A549 (cell line): ENCODE measurements around the gene TESK2. TPM values are rescaled to one million over a fixed set of nuclear protein-coding genes. Genes with fewer than 3 reads are reported as not detected.

Experiments used
- CBX2 ChIP-seq: fragments of 200-600 bp; sonication (generic); IDR thresholded peaks from 2 replicates; pipeline ENCODE4 v1.6.1; 2016; ENCODE audit warnings: low read depth, mild to moderate bottlenecking, borderline replicate concordance
- CBX8 ChIP-seq: fragments of 200-600 bp; sonication (generic); IDR thresholded peaks from 2 replicates; pipeline ENCODE4 v1.6.1; 2016
- CEBPB ChIP-seq, 2 experiments: fragments of >200 bp in 1 of 2; sonication (Bioruptor Twin) in 1 of 2; formaldehyde crosslinking in 1 of 2; IDR thresholded peaks; 2 replicates each; pipeline ENCODE4 v1.6.1; 2012 to 2016
- CHD2 ChIP-seq: fragments of 150-350 bp; IDR thresholded peaks from 2 replicates; pipeline ENCODE4 v1.6.1; 2014; ENCODE audit warnings: low read length; ENCODE audit not compliant: partially characterized antibody
- EHF ChIP-seq: fragments of 250-450 bp; sonication (Bioruptor Pico); IDR thresholded peaks from 2 replicates; pipeline ENCODE4 v1.5.0; 2020; ENCODE audit warnings: mild to moderate bottlenecking
- EP300 ChIP-seq, 2 experiments: fragments of >200 bp; sonication (Bioruptor Twin); formaldehyde crosslinking; IDR thresholded peaks; 2 replicates in 1 of 2; 3 replicates in 1 of 2; pipeline ENCODE4 v1.6.1; 2016 to 2017
- FOSB ChIP-seq: fragments of 250-450 bp; sonication (Bioruptor Pico); IDR thresholded peaks from 2 replicates; pipeline ENCODE4 v1.5.0; 2020; ENCODE audit warnings: mild to moderate bottlenecking, moderate library complexity
- FOSL2 ChIP-seq, 2 experiments: fragments of 450-650 bp in 1 of 2; fragments of >200 bp in 1 of 2; sonication (Bioruptor Twin) in 1 of 2; formaldehyde crosslinking; IDR thresholded peaks; 2 replicates each; pipeline versions ENCODE4 v1.5.0 to v1.6.1; 2016 to 2020; ENCODE audit warnings: mild to moderate bottlenecking in 1 of 2, moderate library complexity in 1 of 2
- GATA3 ChIP-seq: IDR thresholded peaks from 2 replicates; pipeline ENCODE4 v1.6.1; 2012; ENCODE audit warnings: borderline replicate concordance
- HOXA7 ChIP-seq: fragments of 250-450 bp; sonication (Bioruptor Pico); IDR thresholded peaks from 2 replicates; pipeline ENCODE4 v1.5.0; 2020; ENCODE audit warnings: mild to moderate bottlenecking, moderate library complexity
- HOXB5 ChIP-seq: fragments of 250-450 bp; sonication (Bioruptor Pico); IDR thresholded peaks from 2 replicates; pipeline ENCODE4 v1.5.0; 2020; ENCODE audit warnings: mild to moderate bottlenecking, moderate library complexity
- JUN ChIP-seq, 2 experiments: fragments of >200 bp; sonication (Bioruptor Twin); formaldehyde crosslinking; IDR thresholded peaks; 2 replicates in 1 of 2; 3 replicates in 1 of 2; pipeline ENCODE4 v1.6.1; 2016 to 2017
- KDM5A ChIP-seq: fragments of 200-600 bp; sonication (generic); IDR thresholded peaks from 2 replicates; pipeline ENCODE4 v1.6.1; 2016; ENCODE audit warnings: antibody characterized with exemption, mild to moderate bottlenecking
- MAFK ChIP-seq: fragments of 450-650 bp; IDR thresholded peaks from 2 replicates; pipeline ENCODE4 v1.6.1; 2014; ENCODE audit not compliant: partially characterized antibody
- MAZ ChIP-seq: fragments of 150-350 bp; IDR thresholded peaks from 2 replicates; pipeline ENCODE4 v1.6.1; 2014; ENCODE audit warnings: antibody characterized with exemption, low read depth, low read length, borderline replicate concordance
- MYC ChIP-seq: IDR thresholded peaks from 2 replicates; pipeline ENCODE4 v1.6.1; 2012; ENCODE audit warnings: mild to moderate bottlenecking, inconsistent platforms, low read length, improper control_type of control experiment, borderline replicate concordance
- NFE2L2 ChIP-seq: fragments of 150-350 bp; conservative IDR thresholded peaks from 2 replicates; pipeline ENCODE4 v1.6.1; 2014; ENCODE audit warnings: low read length
- NPAS2 ChIP-seq: fragments of 250-450 bp; sonication (Bioruptor Pico); IDR thresholded peaks from 2 replicates; pipeline ENCODE4 v1.8.0; 2022; ENCODE audit warnings: mild to moderate bottlenecking, moderate library complexity, borderline replicate concordance
- NR3C1 ChIP-seq: fragments of >200 bp; sonication (Bioruptor Twin); formaldehyde crosslinking; IDR thresholded peaks from 3 replicates; pipeline ENCODE4 v1.6.1; 2017
- POLR2A ChIP-seq: IDR thresholded peaks from 2 replicates; pipeline ENCODE4 v1.6.1; 2012; ENCODE audit warnings: mild to moderate bottlenecking, low read length
- POLR2AphosphoS2 ChIP-seq: conservative IDR thresholded peaks from 2 replicates; pipeline ENCODE4 v1.6.1; 2012; ENCODE audit warnings: low read length, improper control_type of control experiment, inconsistent platforms
- RAD21 ChIP-seq, 2 experiments: fragments of >200 bp in 1 of 2; sonication (Bioruptor Twin) in 1 of 2; formaldehyde crosslinking in 1 of 2; IDR thresholded peaks in 1 of 2; conservative IDR thresholded peaks in 1 of 2; 2 replicates in 1 of 2; 3 replicates in 1 of 2; pipeline ENCODE4 v1.6.1; 2012 to 2018; ENCODE audit warnings: inconsistent platforms in 1 of 2
- RARB ChIP-seq: fragments of 250-450 bp; sonication (Bioruptor Pico); IDR thresholded peaks from 2 replicates; pipeline ENCODE4 v1.8.0; 2021; ENCODE audit warnings: mild to moderate bottlenecking, moderate library complexity
- RCOR1 ChIP-seq: fragments of 150-350 bp; IDR thresholded peaks from 2 replicates; pipeline ENCODE4 v1.6.1; 2014; ENCODE audit warnings: antibody characterized with exemption, low read length, low read depth
- RFX5 ChIP-seq: fragments of 450-650 bp; IDR thresholded peaks from 2 replicates; pipeline ENCODE4 v1.7.1; 2014; ENCODE audit warnings: antibody characterized with exemption, mild to moderate bottlenecking, moderate library complexity
- RNF2 ChIP-seq: fragments of 200-600 bp; sonication (generic); IDR thresholded peaks from 2 replicates; pipeline ENCODE4 v1.6.1; 2016; ENCODE audit warnings: low read depth, mild to moderate bottlenecking, antibody characterized with exemption, moderate library complexity, borderline replicate concordance
- SMC3 ChIP-seq: fragments of >200 bp; sonication (Bioruptor Twin); formaldehyde crosslinking; IDR thresholded peaks from 3 replicates; pipeline ENCODE4 v1.6.1; 2018; ENCODE audit warnings: inconsistent platforms
- SREBF2 ChIP-seq: fragments of 450-650 bp; IDR thresholded peaks from 2 replicates; pipeline ENCODE4 v1.6.1; 2014; ENCODE audit warnings: mild to moderate bottlenecking, moderate library complexity
- ZSCAN20 ChIP-seq: fragments of 250-450 bp; sonication (Bioruptor Pico); IDR thresholded peaks from 2 replicates; pipeline ENCODE4 v1.8.0; 2022; ENCODE audit warnings: mild to moderate bottlenecking, moderate library complexity
- polyA plus RNA-seq, 4 experiments: library from polyadenylated mRNA; depleted of rRNA in 3 of 4; stranded (reverse); fragments of >200 nt; fragmentation: RNase III in 1 of 4; extraction: RNeasy Plus Mini Kit Qiagen cat#74134 plus additional on column Dnase treatment in 1 of 4; gene quantifications; 2 replicates in 3 of 4; 3 replicates in 1 of 4; pipeline ENCODE4 v1.2.3, GENCODE V29; 2011 to 2017
- TF ChIP-seq, protein P1 (sequence below): fragments of >200 bp; sonication (Bioruptor Twin); formaldehyde crosslinking; IDR thresholded peaks from 3 replicates; pipeline ENCODE4 v1.6.1; 2016
- TF ChIP-seq, protein P2 (sequence below): fragments of 450-650 bp; IDR thresholded peaks from 2 replicates; pipeline ENCODE4 v1.6.1; 2014; ENCODE audit warnings: antibody characterized with exemption
- TF ChIP-seq, protein P3 (sequence below): fragments of >200 bp; sonication (Bioruptor Twin); formaldehyde crosslinking; IDR thresholded peaks from 2 replicates; pipeline ENCODE4 v1.6.1; 2016
- TF ChIP-seq, protein P4 (sequence below): fragments of 250-450 bp; sonication (Bioruptor Pico); IDR thresholded peaks from 2 replicates; pipeline ENCODE4 v1.5.0; 2021; ENCODE audit warnings: mild to moderate bottlenecking, moderate library complexity, borderline replicate concordance
- TF ChIP-seq, protein P5 (sequence below): fragments of 150-350 bp; IDR thresholded peaks from 2 replicates; pipeline ENCODE4 v1.6.1; 2014; ENCODE audit warnings: low read depth, mild to moderate bottlenecking, low read length
- TF ChIP-seq, protein P6 (sequence below): IDR thresholded peaks from 2 replicates; pipeline ENCODE4 v1.6.1; 2012
- TF ChIP-seq, protein P7 (sequence below): fragments of >200 bp; sonication (Bioruptor Twin); formaldehyde crosslinking; IDR thresholded peaks from 3 replicates; pipeline ENCODE4 v1.5.1; 2016

The TESK2 gene
- polyA plus RNA-seq, 2 of the 4 experiments (the other 2 are of a cell fraction), result 0.22 to 0.48 TPM

DNA sequence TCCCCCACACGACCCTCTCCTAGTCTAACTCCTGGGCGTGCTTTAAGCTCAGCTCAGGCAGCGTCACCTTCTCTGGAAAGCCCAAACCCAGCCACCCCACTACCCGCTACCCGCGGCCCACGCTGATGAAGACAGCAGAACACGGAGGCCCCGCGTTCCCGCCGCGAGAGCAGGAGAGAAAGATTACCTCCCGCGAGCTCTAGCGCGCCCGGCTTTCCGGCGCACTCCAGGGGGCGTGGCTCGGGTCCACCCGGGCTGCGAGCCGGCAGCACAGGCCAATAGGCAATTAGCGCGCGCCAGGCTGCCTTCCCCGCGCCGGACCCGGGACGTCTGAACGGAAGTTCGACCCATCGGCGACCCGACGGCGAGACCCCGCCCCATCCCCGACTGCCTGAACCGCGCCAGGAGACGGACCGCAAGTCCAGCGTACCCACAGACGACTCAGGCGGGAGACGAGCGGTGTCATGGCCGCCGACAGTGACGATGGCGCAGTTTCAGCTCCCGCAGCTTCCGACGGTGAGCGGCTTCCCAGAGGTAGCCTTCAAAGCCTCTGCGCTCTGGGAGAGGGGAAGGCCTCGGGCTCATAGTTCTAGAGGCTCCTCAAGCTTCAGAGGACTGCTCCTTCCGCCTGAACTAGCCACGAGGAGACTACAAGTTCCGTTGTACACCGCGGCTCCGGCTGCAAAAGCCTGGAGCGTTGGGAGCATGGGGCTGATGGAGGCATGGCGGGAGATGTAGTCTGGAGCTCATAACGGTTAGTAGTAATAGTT, 151.0 kb downstream of the TESK2 start, which contains the start of the genes MUTYH and TOE1 (continued):
- TF ChIP-seq, protein P1, sequence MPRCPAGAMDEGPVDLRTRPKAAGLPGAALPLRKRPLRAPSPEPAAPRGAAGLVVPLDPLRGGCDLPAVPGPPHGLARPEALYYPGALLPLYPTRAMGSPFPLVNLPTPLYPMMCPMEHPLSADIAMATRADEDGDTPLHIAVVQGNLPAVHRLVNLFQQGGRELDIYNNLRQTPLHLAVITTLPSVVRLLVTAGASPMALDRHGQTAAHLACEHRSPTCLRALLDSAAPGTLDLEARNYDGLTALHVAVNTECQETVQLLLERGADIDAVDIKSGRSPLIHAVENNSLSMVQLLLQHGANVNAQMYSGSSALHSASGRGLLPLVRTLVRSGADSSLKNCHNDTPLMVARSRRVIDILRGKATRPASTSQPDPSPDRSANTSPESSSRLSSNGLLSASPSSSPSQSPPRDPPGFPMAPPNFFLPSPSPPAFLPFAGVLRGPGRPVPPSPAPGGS, result no peak
- TF ChIP-seq POLR2A (peak; percentile 78), ZSCAN20 (CRISPR knock-in tag) (no peak), RCOR1 (no peak), CBX2 (no peak), RNF2 (no peak), GATA3 (no peak), CBX8 (no peak), JUN (IDR thresholded peaks at IDR 0.05) (peak in 1 of 2 experiments; percentile 81; a peak in 3 of 5 replicates), RARB (CRISPR knock-in tag) (no peak), CEBPB (IDR thresholded peaks at IDR 0.05) (no peak), KDM5A (0 out of 2 replicates have a peak, but pooled peaks have one; percentile 34), EP300 (IDR thresholded peaks at IDR 0.05) (no peak), CHD2 (peak; percentile 38), SREBF2 (no peak), FOSB (CRISPR knock-in tag) (no peak), MAZ (no peak), NR3C1 (no peak), HOXA7 (CRISPR knock-in tag) (no peak; the same call in 1 of the 2 replicates), HOXB5 (no peak), SMC3 (no peak), RFX5 (no peak), FOSL2 (IDR thresholded peaks at IDR 0.05) (no peak), FOSL2 (CRISPR knock-in tag; IDR thresholded peaks at IDR 0.05) (no peak), POLR2AphosphoS2 (no peak), RAD21 (conservative IDR thresholded peaks at IDR 0.05 in 1 of 2, IDR thresholded peaks at IDR 0.05 in 1 of 2) (no peak), EHF (no peak), NFE2L2 (no peak), MAFK (no peak), MYC (peak; percentile 17; the same call in 1 of the 2 replicates), NPAS2 (CRISPR knock-in tag) (no peak)
- TF ChIP-seq, protein P2, sequence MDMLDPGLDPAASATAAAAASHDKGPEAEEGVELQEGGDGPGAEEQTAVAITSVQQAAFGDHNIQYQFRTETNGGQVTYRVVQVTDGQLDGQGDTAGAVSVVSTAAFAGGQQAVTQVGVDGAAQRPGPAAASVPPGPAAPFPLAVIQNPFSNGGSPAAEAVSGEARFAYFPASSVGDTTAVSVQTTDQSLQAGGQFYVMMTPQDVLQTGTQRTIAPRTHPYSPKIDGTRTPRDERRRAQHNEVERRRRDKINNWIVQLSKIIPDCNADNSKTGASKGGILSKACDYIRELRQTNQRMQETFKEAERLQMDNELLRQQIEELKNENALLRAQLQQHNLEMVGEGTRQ, result no peak
- TF ChIP-seq, protein P3, sequence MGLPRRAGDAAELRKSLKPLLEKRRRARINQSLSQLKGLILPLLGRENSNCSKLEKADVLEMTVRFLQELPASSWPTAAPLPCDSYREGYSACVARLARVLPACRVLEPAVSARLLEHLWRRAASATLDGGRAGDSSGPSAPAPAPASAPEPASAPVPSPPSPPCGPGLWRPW, result no peak
- TF ChIP-seq, protein P4, sequence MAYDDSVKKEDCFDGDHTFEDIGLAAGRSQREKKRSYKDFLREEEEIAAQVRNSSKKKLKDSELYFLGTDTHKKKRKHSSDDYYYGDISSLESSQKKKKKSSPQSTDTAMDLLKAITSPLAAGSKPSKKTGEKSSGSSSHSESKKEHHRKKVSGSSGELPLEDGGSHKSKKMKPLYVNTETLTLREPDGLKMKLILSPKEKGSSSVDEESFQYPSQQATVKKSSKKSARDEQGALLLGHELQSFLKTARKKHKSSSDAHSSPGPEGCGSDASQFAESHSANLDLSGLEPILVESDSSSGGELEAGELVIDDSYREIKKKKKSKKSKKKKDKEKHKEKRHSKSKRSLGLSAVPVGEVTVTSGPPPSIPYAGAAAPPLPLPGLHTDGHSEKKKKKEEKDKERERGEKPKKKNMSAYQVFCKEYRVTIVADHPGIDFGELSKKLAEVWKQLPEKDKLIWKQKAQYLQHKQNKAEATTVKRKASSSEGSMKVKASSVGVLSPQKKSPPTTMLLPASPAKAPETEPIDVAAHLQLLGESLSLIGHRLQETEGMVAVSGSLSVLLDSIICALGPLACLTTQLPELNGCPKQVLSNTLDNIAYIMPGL (CRISPR knock-in tag), result no peak
- TF ChIP-seq, protein P5, sequence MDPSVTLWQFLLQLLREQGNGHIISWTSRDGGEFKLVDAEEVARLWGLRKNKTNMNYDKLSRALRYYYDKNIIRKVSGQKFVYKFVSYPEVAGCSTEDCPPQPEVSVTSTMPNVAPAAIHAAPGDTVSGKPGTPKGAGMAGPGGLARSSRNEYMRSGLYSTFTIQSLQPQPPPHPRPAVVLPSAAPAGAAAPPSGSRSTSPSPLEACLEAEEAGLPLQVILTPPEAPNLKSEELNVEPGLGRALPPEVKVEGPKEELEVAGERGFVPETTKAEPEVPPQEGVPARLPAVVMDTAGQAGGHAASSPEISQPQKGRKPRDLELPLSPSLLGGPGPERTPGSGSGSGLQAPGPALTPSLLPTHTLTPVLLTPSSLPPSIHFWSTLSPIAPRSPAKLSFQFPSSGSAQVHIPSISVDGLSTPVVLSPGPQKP, result no peak
- TF ChIP-seq, protein P6, sequence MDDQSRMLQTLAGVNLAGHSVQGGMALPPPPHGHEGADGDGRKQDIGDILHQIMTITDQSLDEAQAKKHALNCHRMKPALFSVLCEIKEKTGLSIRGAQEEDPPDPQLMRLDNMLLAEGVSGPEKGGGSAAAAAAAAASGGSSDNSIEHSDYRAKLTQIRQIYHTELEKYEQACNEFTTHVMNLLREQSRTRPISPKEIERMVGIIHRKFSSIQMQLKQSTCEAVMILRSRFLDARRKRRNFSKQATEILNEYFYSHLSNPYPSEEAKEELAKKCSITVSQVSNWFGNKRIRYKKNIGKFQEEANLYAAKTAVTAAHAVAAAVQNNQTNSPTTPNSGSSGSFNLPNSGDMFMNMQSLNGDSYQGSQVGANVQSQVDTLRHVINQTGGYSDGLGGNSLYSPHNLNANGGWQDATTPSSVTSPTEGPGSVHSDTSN, result no peak
- TF ChIP-seq, protein P7, sequence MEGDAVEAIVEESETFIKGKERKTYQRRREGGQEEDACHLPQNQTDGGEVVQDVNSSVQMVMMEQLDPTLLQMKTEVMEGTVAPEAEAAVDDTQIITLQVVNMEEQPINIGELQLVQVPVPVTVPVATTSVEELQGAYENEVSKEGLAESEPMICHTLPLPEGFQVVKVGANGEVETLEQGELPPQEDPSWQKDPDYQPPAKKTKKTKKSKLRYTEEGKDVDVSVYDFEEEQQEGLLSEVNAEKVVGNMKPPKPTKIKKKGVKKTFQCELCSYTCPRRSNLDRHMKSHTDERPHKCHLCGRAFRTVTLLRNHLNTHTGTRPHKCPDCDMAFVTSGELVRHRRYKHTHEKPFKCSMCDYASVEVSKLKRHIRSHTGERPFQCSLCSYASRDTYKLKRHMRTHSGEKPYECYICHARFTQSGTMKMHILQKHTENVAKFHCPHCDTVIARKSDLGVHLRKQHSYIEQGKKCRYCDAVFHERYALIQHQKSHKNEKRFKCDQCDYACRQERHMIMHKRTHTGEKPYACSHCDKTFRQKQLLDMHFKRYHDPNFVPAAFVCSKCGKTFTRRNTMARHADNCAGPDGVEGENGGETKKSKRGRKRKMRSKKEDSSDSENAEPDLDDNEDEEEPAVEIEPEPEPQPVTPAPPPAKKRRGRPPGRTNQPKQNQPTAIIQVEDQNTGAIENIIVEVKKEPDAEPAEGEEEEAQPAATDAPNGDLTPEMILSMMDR, result no peak
